Glomerular endothelial cell (primary cell): Measurements from ENCODE around the gene PPIL1. TPM values are rescaled to one million over a fixed set of nuclear protein-coding genes. Genes with fewer than 3 reads are reported as not detected.

Source experiments
- DNase-seq: peaks from one replicate; pipeline ENCODE4 v3.0.0-alpha.2; 2011; ENCODE audit warnings: low read depth, low spot score; ENCODE audit errors: extremely low read depth
- total RNA-seq: library from RNA; depleted of rRNA; stranded (reverse); fragments of >200 nt; gene quantifications from 2 replicates; pipeline ENCODE4 v1.2.3, GENCODE V29; 2015

PPIL1 gene
- total RNA-seq, 1 donor from 2014 or later: 25.4 TPM

DNA sequence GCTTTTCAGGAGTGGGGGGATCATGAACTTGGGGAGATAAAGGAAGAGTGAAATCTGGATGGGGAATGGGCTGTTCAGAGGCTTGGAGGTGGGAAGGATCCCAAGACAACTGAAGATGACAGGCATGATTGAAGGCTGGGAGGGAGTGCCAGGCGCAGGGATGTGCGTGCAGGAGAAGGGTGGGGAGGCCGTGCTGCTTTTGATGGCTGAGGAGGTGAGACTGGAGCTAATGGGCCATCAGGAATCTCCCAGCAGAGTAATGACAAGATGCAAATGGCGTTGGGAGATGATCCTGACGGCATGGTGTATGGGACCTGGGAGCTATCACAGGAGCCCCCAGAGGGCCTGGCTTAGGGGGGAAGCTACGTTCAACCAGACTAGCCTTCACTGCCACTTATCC, 36.9 kb downstream of the PPIL1 start:
- no peak for DNase-seq

DNA sequence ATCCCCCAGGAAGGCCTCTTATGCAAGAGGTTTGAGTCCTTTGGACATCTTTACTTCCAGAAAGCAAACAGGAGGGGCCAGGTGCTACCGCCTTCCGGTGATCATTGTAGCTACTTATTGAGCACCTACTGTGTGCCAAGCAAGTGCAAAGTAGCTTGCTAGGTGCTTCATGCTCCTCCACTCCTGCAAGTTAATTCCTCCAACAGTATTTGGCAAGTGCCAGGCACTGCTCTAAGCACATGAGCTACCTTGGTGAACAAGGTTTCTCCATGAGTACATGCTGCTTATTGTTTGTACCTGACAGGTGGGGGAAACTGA, 37.6 kb downstream of the PPIL1 start:
- no peak for DNase-seq

DNA sequence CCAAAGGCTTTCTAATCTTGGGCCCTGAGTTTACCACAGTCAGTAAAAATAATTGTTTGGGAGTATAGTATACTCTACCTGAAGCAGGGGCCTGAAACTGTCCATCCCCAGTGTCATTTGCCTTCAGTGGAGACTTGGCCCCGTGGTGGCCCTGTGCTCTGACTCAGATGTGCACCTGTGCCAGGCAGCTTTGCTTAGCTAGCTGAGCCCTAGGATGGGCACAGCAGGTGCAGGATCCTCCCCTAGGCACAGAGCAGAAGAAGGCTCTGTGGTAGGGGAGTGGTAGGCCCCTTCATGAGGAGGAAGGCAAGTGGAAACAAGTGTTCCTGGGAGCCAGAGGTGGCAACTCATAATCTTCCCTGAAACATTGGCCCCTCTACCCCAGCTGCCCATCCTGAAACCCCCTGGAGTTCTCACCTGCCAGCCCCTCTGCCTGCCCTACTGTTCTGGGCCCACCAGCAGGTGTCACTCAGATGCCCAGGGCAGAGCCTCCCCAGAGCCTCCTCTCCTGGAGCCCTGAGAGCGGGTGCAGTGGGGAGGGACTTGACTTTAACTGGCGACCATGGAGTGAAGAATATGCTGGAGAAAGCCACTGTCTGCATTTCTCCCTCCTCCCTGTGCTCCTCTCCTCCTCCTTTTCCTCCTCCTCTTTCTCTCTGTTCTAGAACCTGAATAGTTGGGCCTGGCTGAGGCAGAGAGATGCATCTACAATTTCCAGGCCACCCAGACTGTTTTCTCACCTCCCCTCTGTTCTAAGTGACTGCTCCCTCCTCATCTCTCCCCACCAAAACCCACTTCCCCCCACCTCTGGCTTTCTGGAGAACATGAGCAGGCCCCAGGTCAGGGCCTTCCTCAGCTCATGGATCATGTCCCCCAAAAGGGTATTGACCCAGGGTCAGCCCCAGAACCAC, 38.2 kb downstream of the PPIL1 start:
- no peak for DNase-seq

DNA sequence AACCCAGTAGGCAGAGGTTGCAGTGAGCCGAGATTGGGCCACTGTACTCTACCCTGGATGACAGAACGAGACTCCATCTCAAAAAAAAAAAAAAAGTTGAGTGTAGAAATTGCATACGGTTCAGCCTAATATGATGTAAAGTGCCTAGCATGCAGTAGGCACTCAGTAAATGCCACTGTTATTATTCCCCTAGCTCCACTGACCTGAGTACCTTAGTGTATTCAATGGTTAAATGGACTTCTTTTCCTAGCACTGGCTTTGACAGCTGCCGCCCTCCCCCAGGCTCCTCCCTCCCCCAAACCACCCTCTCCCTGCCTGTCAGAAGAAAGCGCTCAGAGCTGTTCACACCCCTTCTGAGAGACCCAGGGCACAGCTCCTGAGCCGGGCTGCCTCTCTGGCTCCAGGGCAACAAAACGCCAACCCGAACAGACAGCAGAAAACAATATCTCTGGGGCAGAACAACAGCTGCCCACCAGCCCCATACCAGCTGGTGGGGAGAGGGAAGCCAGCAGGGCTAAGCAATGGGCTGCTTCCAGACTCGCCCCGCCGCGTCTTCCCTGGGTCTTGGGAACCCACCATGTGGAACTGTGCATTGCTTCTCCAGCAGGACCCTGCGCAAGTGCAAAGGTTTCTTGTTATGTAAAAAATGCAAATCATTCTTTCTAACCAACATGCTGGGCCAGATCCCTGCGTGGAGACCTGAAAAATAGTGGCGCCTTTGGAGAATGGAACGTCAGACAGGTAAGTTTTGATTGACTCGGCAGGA, 39.8 kb downstream of the PPIL1 start:
- no peak for DNase-seq

DNA sequence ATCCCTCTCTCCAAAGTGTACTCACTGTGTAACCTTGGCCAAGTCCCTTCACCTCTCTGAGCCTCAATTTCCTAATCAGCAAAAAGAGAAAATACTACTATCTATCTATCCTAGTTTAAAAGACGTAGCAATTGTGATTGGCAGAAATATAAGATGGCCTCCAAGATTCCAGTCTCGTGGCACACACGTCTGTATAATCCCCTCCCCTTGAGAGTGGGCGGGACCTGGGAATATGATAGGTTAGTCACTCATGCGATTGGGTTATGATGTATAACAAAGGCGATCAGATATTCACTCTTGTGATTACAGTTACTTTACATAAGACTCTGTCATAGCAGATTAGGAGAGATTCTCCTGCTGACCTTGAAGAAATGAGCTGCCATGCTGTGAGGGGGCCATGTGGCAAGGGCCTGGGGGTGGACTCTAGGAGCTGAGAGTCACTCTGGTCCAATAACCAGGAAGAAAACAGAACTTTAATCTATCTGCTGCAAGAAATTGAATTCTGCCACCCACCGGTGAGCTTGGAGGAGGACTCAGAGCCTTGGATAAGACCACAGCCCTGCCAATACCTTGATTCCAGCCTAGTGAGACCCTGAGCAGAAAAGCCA, 41.3 kb downstream of the PPIL1 start:
- no peak for DNase-seq

DNA sequence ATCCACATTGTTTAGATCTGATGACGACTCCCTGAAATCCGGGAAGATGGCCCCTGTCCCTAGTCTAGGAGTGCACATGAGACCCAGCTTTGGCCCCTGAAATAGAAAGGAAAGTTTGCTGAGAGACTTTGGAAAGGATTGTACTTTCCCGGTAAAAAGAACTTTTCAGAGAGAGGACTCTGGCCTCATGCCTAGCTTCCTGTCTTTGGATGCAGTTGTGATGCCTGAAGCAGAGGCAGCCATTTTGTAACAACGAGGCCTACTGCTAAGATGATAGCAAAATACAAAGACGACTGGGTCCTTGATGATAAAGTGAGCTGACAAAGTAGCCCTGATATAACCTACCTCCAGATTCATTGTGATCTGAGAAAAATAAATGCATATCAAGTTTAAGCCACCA, 42.3 kb downstream of the PPIL1 start:
- DNase-seq: no peak

DNA sequence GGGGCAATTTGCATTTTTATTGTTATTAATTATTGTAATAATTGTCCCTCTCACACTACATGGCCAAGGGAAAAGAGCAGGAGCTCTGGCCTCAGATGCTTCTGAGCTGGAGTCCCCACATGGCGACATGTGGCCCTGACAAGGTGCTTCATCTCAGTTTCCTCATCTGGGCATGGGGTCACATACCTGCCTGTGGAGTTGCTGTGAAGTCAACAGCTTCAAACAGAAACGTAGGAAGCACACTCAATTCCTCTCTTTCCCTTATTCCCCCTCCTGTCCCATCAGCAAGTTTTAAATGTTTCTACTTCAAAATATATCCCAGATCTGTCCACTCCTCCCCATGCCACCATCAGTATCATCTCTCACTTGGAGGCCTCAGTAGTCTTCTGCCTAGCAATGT, 44.0 kb downstream of the PPIL1 start:
- DNase-seq: no peak

DNA sequence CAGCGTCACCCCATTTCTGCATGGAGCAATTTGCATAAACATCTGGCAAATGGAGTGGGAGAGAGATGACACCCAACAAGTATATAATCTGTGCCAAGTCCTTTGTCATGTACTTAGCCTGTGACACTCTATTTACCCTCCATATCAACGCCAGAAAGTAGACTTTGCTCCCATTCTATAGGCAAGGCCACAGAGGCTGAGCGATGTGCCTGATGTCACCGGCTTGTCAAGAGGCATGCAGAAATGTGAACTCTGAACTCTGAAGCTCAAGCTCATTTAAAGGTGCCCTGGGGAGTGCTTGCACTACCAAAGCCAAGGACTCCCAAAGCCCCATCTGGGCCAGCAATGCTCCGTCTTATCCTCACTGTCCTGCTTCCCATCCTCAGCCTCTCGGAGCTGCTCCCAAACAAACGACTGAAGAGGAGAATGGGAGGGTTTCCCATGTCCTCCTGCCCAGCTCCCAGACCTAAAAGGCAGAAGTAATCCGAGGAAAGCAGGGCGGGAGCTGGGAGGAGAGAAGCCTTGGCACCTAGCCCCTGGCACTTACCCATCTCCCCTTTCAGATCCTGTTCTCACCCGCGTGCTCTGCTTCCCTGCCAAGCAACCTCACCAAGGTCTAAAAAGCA, 44.6 kb downstream of the PPIL1 start:
- no peak for DNase-seq

DNA sequence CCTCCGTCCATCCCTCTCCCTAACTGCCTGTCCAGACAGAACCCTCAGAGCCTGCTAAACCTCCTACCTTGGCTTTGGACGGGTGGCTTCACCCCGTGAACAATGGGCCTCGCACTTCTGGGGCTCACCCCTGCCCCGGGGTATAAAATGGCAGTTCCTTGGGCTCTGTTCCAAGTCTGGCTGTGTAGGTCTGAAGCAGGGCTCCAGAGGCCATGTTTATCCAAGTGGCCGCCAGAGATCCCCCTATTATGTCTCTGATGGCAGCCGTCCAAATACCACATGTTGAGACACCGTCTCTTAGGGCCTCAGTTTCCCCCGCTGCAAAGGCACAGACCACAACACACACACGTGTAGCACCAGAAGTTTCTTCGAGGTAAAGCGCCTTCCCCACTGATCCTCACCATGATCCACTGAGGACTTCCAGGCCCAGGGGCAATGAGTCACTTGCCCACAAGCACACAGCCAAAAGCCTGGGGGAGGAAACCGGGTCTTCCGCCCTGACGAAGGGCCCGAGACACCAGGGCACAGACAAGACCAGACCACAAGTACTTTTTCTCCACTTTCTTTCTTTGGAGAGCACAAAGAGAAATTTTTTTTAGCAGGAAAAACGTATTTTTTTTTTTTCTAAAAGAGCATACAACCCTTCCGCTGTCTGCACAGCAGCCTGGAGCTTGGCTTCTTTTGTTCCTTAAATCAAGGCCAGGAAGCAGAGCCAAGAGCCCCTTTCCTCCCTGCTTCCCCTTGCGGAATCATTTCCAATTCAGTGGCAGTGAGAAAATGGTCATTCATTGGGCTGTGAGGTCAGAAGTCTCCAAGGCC, 47.1 kb downstream of the PPIL1 start:
- peak; percentile 98 for DNase-seq

DNA sequence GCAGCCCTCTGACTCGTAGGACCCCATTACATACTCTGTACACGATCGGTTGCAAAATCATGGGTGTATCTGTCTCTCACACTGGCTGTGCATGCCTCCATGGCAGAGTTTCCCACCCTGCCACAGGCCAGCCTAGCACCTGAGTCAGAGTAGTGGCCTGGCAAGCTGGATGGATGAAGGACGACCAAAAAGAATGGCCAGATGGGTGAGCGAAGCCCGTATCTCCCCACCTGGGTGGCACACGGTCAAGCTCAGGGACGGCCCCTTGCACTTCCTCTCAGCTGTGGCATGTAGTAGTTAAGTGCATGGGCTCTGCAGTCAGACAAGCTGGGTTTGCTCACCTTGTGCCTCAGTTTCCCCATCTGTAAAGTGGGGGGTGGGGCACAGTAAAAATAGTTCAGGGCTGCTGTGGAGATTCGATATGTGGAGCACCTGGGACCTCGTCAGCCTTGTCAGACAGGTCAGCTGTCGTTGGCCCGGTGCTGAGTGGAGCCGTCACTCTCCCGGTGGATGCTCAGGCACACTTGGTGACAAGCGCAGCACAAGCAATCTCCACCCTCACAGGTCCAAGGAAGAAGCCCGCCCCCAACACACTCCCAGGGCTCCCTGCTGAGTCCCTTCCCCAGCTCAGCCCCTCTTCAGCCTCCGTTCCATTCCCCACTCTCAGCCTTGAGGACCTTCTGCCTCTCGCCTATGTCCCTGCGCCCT, 47.9 kb downstream of the PPIL1 start:
- no peak for DNase-seq

DNA sequence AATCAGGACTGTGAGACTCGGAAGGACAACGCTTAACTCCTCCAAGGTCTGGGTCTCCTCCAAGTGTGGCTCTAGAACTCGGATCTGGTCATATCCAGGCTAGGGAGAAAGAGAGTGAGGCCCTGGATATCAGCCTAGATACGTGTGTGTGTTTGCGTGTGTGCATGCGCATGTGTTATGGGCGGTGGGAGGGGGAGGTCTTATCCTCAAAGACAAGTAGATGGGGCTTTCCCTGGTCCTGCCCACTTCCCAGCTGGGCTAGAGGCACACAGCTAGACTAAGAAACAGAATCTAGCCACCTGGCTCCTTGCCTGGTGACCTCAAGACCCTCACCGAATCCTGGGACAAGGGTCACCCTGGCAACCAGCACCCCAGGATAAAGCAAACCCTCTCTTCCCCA, 48.6 kb downstream of the PPIL1 start:
- no peak for DNase-seq

DNA sequence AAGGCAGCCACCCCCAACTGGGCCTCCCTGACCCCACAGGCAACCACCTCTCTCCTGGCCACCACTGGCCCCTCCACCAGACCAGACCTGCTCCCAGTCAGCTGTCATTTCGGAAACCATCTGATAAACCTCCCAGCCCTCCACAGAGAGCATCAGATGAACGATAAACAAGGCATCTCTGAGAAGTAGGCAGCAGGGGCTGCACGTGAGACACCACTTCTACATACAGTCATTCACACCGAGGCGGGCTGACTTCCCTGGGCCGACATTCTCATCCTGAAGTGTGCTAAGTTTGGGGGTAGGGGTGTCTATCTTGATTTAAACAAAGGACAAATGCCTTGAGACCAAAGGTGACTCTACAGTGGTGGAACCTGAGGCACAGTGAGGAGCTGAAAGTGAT, 49.2 kb downstream of the PPIL1 start:
- no peak for DNase-seq

DNA sequence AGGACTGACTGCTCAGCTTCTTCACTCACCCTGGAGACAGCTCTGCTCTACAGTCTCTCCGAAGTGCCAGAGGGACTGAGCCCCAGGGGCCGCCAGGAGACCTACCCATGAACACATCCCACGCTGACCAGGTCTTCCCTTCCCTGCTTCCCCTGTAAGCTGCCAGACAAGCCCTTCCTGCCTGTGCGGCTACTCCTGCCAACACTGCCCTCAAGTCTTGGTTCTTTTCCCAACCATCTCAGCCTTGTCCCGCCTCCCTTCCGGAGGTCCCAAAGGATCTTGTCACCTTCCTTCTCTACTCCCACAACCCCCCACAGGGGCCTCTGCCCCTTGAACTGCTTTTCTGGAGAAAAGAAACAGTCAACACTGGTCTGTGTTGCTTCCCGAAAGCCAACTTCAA, 50.4 kb downstream of the PPIL1 start:
- no peak for DNase-seq

DNA sequence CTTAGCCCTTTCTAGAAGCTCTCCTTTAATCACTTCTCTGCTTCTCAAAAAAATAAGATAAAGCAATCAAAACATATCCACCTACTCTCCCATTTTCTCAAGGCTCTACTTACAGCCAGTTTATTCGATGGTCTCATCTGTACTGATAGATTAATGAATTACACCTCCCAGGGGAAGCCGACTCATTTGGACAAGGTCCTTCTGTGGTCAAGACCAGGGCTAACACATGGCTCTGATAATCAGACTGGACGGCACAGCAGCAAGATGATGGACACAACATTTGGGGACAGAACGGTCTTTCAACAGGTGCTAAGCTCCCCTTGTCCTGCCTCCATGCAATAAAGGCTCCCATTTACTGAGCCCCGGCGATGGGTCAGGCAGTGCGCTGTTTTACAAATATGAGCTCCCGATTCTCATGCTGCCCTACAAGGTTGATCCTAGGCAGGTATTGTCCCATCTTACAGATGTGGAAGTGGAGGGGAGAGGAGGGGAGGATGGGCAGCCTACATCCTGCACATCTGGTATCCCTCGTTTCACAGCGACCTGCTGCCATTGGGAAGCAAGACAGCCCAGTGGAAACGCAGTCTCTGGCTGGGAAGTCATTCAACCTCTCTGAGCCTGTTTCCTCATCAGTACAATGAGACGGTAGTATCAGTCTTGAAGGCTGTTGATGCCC, 51.0 kb downstream of the PPIL1 start:
- DNase-seq: no peak

DNA sequence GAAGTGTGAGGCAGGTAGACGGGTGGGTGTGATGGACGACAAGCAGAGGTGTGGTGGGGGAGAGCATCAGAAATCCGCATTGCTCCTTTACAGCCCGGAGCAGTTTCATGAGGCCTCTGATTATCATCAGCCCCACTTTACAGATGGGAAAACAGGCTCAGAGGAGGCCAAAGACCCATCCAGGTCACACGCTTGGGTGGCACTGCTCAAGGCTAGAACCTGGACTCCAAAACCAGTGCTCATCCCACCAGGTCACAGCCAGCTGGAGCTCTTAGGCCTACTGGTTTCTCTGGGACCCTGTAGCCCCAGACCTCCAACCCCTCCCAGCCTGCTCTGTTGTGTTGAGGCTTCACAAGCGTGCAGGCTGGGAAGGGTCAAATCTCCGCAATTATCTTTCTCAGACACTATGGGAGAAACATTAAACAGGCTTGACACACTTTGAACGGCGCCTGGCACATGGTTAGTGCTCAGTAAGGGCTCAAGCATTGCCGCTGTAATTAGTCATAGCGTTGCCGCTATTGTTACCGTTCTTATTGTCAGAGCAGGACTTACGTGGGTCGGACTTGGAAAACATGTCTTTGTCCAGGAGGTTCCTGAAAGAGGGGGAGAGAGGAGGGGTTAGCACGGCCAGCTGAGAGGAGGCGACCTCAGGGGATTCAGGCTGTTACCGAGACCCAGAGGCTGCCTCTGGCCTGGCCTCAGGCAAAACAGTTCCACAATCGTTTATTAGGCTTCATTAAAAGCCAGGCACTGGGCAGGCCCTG, 51.9 kb downstream of the PPIL1 start:
- DNase-seq: peak; percentile 98

DNA sequence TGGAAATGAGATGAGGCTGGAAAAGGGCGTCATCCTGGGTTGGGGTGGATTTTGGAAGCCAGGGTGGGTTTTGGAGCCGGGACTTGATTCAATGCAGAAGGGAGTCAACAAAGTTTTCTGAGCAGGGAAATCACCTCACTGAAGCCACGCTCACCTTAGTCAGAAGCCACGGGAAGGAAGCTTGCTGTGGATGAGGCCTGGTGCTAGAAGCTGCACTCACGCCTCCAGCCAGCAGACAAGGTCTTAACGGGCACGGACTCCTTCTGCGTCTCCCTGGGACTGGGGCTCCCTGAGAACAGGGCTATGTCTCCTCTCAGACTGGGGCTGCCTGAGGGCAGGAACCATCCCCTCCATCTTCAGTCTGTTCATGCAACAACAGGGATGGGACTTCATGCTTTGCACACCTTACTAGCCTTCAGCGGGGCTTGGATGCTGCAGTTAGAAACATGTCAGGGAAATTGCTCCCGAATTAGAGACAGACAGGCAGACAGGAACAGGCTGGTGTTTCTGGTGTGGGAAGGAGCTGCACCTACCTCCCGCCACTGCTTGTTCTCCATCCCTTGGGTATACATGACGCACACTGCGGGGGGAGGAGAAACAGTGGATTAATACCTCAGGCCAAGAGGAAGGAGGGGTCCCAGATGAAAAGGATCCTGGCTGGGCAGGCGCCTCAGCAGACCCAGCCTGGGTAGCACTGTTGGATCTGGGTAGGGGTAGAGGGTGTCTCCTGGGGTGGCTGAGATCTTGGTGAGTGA, 52.8 kb downstream of the PPIL1 start:
- DNase-seq: no peak

DNA sequence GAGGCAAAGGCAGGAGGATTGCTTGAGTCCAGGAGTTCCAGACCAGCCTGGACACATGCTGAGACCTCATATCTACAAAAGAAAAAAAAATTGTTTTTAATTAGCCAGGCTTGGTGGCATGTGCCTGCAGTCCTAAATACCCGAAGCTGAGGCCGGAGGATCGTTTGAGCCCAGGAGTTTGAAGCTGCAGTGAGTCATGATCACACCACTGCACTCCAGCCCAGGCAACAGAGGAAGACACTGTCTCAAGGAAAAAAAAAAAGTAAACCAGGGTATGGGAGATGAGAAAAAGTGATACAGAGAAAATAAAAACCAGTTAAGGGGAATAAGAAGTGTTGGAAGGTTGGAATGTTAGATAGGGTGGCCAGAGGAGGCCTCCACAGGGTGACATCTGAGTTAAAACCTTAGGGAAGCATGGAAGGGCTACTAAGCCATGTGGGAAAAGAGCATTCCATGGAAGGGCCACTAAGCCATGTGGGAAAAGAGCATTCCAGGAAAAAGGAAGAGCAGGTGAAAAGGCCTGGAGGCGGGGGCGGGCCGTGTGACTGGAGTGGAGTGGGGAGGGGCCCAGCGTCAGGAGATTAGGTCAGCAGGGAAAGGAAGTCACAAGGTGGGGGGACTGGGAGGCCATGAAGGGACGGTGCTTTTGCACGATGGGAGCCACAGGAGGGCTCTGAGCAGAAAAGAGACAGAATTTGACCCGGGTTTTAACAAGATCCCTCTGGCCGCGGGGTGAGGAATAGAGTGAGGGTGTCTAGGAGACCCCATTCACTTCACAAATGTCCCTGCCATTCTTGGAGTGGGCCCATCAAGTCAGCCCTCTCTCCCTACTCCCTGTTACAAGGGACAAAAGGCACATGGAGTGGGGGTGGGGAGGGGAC, 53.7 kb downstream of the PPIL1 start:
- no peak for DNase-seq
